ENCODE measurements around the gene HSPBP1. TPM values are rescaled to one million over a fixed set of nuclear protein-coding genes. Genes with fewer than 3 reads are reported as not detected.

HSPBP1 gene
- total and polyA plus RNA-seq, 2 donors (not counting 3 experiments of a cell fraction or from before 2014, with no cell fraction given): 30.4 to 47.5 TPM

- H3K4me2 ChIP-seq (ENCODE audit: insufficient read depth, low read length): no peak overlapping the region
- no peak overlapping the region for H3K9ac ChIP-seq (replicated peaks; ENCODE audit: extremely low read depth, insufficient read depth, low read length)
- no peaks in the 10 kb centered on the region for H3K27me3 ChIP-seq (ENCODE audit: control insufficient read depth in 2 of 2, insufficient read depth in 2 of 2, low read length in 2 of 2)
- no peaks in the 10 kb centered on the region for H3K79me2 ChIP-seq (ENCODE audit: control insufficient read depth, insufficient read depth, low read length)
- H3K9me1 ChIP-seq (replicated peaks; ENCODE audit: control insufficient read depth, extremely low read depth, insufficient read depth, low read length): no peaks in the 10 kb centered on the region
- intact Hi-C loops (cut with micrococcal nuclease): no loop called here
- dilution Hi-C loops (cut with MboI; ENCODE audit: extremely low pct_ligation_motif_present, low sequenced_read_pairs): no loop called here
- no peak overlapping the region for H2AFZ ChIP-seq (ENCODE audit: low read depth, low read length)
- TF ChIP-seq MYC (IDR thresholded peaks at IDR 0.05; ENCODE audit: low read depth, low read length) (no peak), EZH2 (IDR thresholded peaks at IDR 0.05; ENCODE audit: borderline replicate concordance, low read depth, low read length, severe bottlenecking) (no peak), GATA2 (IDR thresholded peaks at IDR 0.05; ENCODE audit: insufficient read depth, insufficient read length, low read depth, low read length) (no peak), JUN (IDR thresholded peaks at IDR 0.05; ENCODE audit: borderline replicate concordance, insufficient read depth, insufficient read length, low read depth) (no peak), FOS (IDR thresholded peaks at IDR 0.05; ENCODE audit: borderline replicate concordance, insufficient read depth, low read length) (no peak), CTCF (IDR thresholded peaks at IDR 0.05; ENCODE audit: extremely low read depth in 1 of 2, insufficient read depth in 1 of 2, low read depth in 1 of 2, low read length in 2 of 2) (no peak), POLR2AphosphoS5 (IDR thresholded peaks at IDR 0.05; ENCODE audit: insufficient read depth, low read depth, low read length) (no peak), POLR2A (IDR thresholded peaks at IDR 0.05; ENCODE audit: low read depth, low read length) (no peak)
- TF ChIP-seq, protein P1, sequence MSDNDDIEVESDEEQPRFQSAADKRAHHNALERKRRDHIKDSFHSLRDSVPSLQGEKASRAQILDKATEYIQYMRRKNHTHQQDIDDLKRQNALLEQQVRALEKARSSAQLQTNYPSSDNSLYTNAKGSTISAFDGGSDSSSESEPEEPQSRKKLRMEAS (IDR thresholded peaks at IDR 0.05; ENCODE audit: insufficient read depth, insufficient read length): no peak
- DNase-seq (ENCODE audit: low read depth, low spot score) (no peak), FAIRE-seq (no peak)
- H3K4me3 ChIP-seq (replicated peaks in 1 of 3; ENCODE audit: insufficient read depth in 1 of 3, low read depth in 1 of 3, low read length in 3 of 3): no peak overlapping the region
- H3K4me1 ChIP-seq (ENCODE audit: control insufficient read depth, extremely low read depth, insufficient read depth, low read length): no peaks in the 10 kb centered on the region
- no peaks in the 10 kb centered on the region for H3K9me3 ChIP-seq (replicated peaks; ENCODE audit: control insufficient read depth, insufficient read depth, low read length)
- no peaks in the 10 kb centered on the region for H4K20me1 ChIP-seq (replicated peaks; ENCODE audit: control insufficient read depth, extremely low read depth, insufficient read depth, low read length)
- CTCF ChIA-PET: no interaction called here
- H3K36me3 ChIP-seq (ENCODE audit: control insufficient read depth in 2 of 2, extremely low read depth in 1 of 2, insufficient read depth in 2 of 2, low read length in 2 of 2): peaks cover 16 to 58% of the 10 kb centered on the region in 2 experiments
- POLR2A ChIA-PET: no interaction called here
- no peak overlapping the region for H3K27ac ChIP-seq (ENCODE audit: insufficient read depth, low read depth, low read length)
- no TSS peak for BruUV-seq (replicated peaks)
These were observed 40.9 kb downstream of the HSPBP1 start for GRCh38 chr19:55239004-55239403.
